Ectodermal cell (in vitro differentiated cells): Measurements from ENCODE around the gene TUBA4A.
A peak's percentile ranks its signal among the peaks of the same experiment; 100 is the strongest.

Experiments used
- H3K27ac ChIP-seq: 2 replicates; pipeline ENCODE4 v1.7.0; 2013; ENCODE audit warnings: mild to moderate bottlenecking, low read depth, low read length; ENCODE audit not compliant: insufficient read depth, poor library complexity, severe bottlenecking
- H3K27me3 ChIP-seq: 2 replicates; pipeline ENCODE4 v1.7.0; 2013; ENCODE audit warnings: mild to moderate bottlenecking, low read length; ENCODE audit not compliant: insufficient read depth, control insufficient read depth, poor library complexity, severe bottlenecking
- H3K36me3 ChIP-seq: one replicate; pipeline ENCODE4 v1.7.0; 2013; ENCODE audit warnings: low read length; ENCODE audit not compliant: control insufficient read depth, insufficient read depth
- H3K4me1 ChIP-seq: one replicate; pipeline ENCODE4 v1.7.0; 2013; ENCODE audit warnings: low read length; ENCODE audit not compliant: control insufficient read depth, insufficient read depth
- H3K4me3 ChIP-seq: 2 replicates; pipeline ENCODE4 v1.7.0; 2013; ENCODE audit warnings: low read depth, low read length, control low read depth; ENCODE audit not compliant: insufficient read depth
- H3K9me3 ChIP-seq: 2 replicates; pipeline ENCODE4 v1.7.0; 2013; ENCODE audit warnings: mild to moderate bottlenecking, low read length, moderate library complexity; ENCODE audit not compliant: control insufficient read depth
- WGBS, 2 experiments: methylation state at CpG; one replicate each; pipeline ENCODE4 v1.1.7; 2013; ENCODE audit warnings: missing lambda C conversion rate in 2 of 2; 5-methylcytosine and 5-hydroxymethylcytosine counted together

Gene TUBA4A

GRCh38 chr2:219279151-219279915 lies 25.6 kb upstream of the TUBA4A start, which contains the start of gene DNAJB2:
TSS of gene DNAJB2 (plus strand) at chr2:219279366. CDS start at chr2:219279834, 468 bp downstream.
- Histone ChIP-seq H3K4me1 (peaks cover 15% of the 10 kb centered on the region), H3K27me3 (no peaks in the 10 kb centered on the region), H3K4me3 (peak within 1 kb of the TSS; percentile 51), H3K36me3 (peaks cover 4% of the 10 kb centered on the region), H3K9me3 (no peaks in the 10 kb centered on the region), H3K27ac (peak within 1 kb of the TSS; percentile 79)
- WGBS, 2 experiments = 1% methylated on average over 65 of the region's 65 CpGs

- H3K9me3 ChIP-seq = no peaks in the 10 kb centered on the region
- peak overlapping the region; percentile 51 for H3K4me3 ChIP-seq
- peaks cover 15% of the 10 kb centered on the region for H3K4me1 ChIP-seq
- H3K36me3 ChIP-seq = peaks cover 4% of the 10 kb centered on the region
- peak overlapping the region; percentile 56 for H3K27ac ChIP-seq
- H3K27me3 ChIP-seq = no peaks in the 10 kb centered on the region
- 23 to 25% methylated on average over 7 to 9 of the region's 9 CpGs for whole genome bisulfite sequencing, 2 experiments
Observed at GRCh38 chr2:219278655-219279150, 25.0 kb upstream of the TUBA4A start.

DNA sequence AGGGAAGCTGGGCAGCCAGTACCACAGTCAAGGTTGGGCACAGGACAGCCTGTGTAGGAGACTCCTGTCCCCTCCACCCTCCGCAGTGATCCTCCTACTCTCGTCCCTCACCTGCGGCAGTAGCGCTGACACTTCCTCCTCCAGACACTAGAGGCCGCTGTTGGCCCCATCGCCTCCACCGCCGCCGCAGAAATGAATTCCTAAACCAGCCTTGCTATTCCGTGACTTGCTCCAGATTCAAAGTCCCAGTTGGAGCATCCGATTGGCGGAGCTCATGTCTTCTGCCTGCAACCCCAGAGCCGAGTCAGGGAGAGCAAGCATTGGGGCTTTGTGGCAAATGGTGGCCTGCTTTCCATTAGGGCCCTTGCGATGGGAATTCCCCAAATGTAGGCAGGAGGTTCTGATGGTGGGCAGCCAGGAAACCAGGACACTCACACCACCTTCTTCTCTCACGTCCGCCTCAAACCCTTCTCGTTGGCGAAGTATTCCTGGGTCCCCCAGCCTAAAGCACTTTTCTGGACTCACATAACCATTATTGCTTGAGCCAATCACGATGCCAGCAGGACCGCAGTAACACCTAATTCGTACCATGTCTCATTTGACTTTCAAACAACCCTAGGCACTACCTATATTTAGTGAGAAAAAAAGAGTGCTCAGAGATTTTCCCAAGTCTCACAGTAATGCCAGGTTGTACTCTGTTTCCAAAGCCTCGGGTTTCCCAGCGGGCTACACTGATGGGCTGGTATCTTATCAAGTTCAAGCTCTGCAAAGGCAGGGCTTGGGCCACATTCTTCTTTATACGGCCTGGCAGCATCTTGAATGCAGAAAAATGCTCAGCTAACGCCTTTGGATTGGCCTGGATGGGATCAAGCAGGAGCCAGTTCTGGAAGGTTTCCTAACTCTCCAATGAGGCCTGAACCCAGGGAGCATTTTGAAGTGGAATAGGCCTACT lies 24.3 kb upstream of the TUBA4A start:
- WGBS, 2 experiments = 37% methylated on average over 25 of the region's 25 CpGs
- Histone ChIP-seq H3K4me3 (no peak overlapping the region), H3K27ac (no peak overlapping the region)

GRCh38 chr2:219274361-219274921 lies 20.7 kb upstream of the TUBA4A start:
- Histone ChIP-seq H3K27me3 (peaks cover 5% of the 10 kb centered on the region), H3K27ac (no peak overlapping the region), H3K4me1 (peaks cover 12% of the 10 kb centered on the region), H3K9me3 (no peaks in the 10 kb centered on the region), H3K36me3 (no peaks in the 10 kb centered on the region), H3K4me3 (no peak overlapping the region)
- WGBS, 2 experiments = 46 to 56% methylated on average over 6 of the region's 6 CpGs

More for the DNA sequence above, 24.3 kb upstream of the TUBA4A start:
- Histone ChIP-seq H3K9me3 (no peaks in the 10 kb centered on the region), H3K4me1 (peaks cover 15% of the 10 kb centered on the region), H3K27me3 (no peaks in the 10 kb centered on the region), H3K36me3 (peaks cover 4% of the 10 kb centered on the region)

DNA sequence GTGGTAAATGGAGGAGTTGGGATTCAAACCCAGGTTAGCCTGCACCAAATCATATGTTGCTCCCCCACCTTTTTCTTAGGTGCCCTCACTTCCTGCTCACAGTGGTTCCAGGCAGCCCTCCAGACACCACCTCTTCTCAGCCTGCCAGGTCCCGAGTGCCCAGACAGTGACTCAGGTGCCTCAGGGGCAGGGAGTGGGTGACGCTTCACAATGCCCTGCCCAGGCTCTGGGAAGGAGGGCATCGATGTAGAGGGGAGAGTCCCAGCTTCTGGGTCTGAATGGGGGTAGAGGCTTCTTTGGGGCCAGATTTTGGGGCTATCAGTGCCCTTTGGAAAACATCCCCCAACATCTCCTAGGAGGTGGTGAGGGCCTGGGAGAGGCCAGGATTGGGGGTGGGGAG lies 20.2 kb upstream of the TUBA4A start:
- 91% methylated on average over 3 of the region's 3 CpGs for WGBS, 2 experiments

GRCh38 chr2:219272995-219273394 lies 19.3 kb upstream of the TUBA4A start:
- H3K27ac ChIP-seq = no peak overlapping the region
- H3K36me3 ChIP-seq = no peaks in the 10 kb centered on the region
- H3K4me1 ChIP-seq = peaks cover 3% of the 10 kb centered on the region
- peaks cover 5% of the 10 kb centered on the region for H3K27me3 ChIP-seq
- 76 to 86% methylated on average over 2 of the region's 2 CpGs for WGBS, 2 experiments
- H3K4me3 ChIP-seq = no peak overlapping the region
- H3K9me3 ChIP-seq = no peaks in the 10 kb centered on the region

More for the DNA sequence above, 20.2 kb upstream of the TUBA4A start:
- Histone ChIP-seq H3K27ac (no peak overlapping the region), H3K27me3 (peaks cover 5% of the 10 kb centered on the region), H3K9me3 (no peaks in the 10 kb centered on the region), H3K4me3 (no peak overlapping the region), H3K36me3 (no peaks in the 10 kb centered on the region), H3K4me1 (peaks cover 12% of the 10 kb centered on the region)

DNA sequence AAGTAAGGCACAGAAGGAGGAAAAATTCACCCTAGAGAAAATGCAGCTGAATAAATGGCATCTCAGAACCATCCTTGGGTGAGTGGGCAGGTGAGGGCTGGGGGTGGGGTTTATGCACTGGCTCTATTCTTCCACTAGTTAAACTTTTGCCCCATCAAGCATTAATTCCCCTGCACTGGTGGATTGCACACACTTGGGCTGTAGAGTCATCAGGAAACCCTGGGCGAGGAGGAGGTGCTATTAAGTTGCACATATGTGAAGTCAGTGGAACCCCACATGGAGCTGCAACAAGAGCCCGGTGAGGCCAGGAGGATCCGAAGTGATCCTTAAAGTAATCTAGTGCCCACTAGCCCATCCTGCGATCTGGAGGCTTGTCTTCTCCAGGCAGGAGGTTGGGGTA lies 18.6 kb upstream of the TUBA4A start:
- Histone ChIP-seq H3K4me3 (no peak overlapping the region), H3K9me3 (no peaks in the 10 kb centered on the region), H3K36me3 (no peaks in the 10 kb centered on the region), H3K4me1 (no peaks in the 10 kb centered on the region), H3K27me3 (peaks cover 5% of the 10 kb centered on the region), H3K27ac (no peak overlapping the region)
- WGBS, 2 experiments = 90 to 91% methylated on average over 4 of the region's 4 CpGs

DNA sequence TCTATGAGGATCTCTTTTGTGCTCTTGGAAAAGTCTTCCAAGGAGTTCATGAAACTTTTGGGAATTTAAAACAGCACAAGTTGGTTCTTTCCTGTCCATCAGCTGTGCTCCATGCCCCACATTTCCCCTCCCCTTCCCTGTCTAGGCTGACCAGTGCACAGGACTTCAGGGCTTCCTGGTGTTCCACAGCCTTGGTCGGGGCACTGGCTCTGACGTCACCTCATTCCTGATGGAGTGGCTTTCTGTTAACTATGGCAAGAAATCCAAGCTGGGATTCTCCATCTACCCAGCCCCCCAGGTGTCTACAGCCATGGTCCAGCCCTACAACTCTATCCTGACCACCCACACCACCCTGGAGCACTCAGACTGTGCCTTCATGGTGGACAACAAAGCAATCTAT lies 17.3 kb upstream of the TUBA4A start:
- Histone ChIP-seq H3K4me3 (no peak overlapping the region), H3K4me1 (peaks cover 4% of the 10 kb centered on the region), H3K36me3 (no peaks in the 10 kb centered on the region), H3K9me3 (no peaks in the 10 kb centered on the region), H3K27me3 (peaks cover 5% of the 10 kb centered on the region), H3K27ac (no peak overlapping the region)
- 85 to 90% methylated on average over 2 of the region's 2 CpGs for WGBS, 2 experiments

- Histone ChIP-seq H3K4me3 (no peak overlapping the region), H3K9me3 (no peaks in the 10 kb centered on the region), H3K27me3 (peaks cover 5% of the 10 kb centered on the region), H3K27ac (no peak overlapping the region), H3K4me1 (peaks cover 4% of the 10 kb centered on the region), H3K36me3 (no peaks in the 10 kb centered on the region)
- WGBS, 2 experiments = 91 to 92% methylated on average over 5 of the region's 5 CpGs
Observed at GRCh38 chr2:219270055-219270372, 16.3 kb upstream of the TUBA4A start.
